Cardiac septum (tissue), 1 donor: Measurements from ENCODE around the gene VBP1. TPM values are rescaled to one million over a fixed set of nuclear protein-coding genes. Genes with fewer than 3 reads are reported as not detected.
"Not testable (repeated sequence)": the region's sequence is repeated elsewhere in the genome, so short reads cannot be mapped to it uniquely, and the experiment has no call there.

Experiments used
- DNase-seq: peaks from one replicate; pipeline ENCODE4 v3.0.0-alpha.2; 2020; ENCODE audit warnings: low spot score
- intact Hi-C: fragments of 100-400 bp; cut with DNase I; formaldehyde crosslinking; loops from one replicate; pipeline ENCODE4 v1.14.0; 2022
- total RNA-seq: library from RNA; stranded (reverse); fragmentation: NEBNext Ultra II Directional; extraction: Animal tissue kit (Norgen Biotek cat#: 25700); gene quantifications from one replicate; pipeline ENCODE4 v1.2.1, GENCODE V29; 2021
- donor health status: DM: no; HTN: no; CAD: no.

VBP1 gene
- total RNA-seq, 1 donor from 2014 or later, result 62.9 TPM

DNA sequence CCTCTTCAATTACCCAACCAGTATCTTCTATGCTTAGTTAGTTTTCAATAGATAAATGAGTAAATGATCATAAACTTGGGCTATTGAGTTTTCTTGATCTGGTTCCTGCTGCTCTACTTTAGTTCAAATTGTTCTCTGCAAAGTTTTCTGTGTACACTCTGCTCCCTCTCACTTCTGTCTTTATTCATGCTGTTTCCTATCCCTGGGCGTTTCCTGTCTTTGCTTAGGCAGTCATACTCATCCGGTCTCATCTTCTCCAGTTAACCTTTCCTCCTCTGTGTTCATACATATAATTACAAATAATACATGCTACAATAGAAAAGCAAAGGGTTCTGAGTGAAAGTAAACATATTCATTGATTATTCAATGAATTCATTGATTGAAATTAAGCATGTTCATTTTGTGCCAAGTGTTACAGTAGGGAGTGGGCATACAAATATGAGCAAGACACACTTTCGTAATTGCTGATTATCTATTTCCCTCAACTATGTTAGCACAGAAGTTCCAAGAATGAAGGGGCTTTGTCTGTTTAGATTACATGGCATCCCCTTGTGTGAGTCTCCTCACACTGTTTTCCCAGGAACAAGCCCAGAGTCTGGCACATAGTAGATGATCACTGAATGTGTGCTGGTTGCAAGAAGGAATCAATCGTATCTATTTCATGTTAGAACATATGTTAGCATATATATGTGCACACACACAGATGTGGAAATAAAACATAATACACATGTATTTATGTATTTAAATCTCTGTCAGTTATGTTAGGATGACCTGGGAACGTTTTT is 46.9 kb downstream of the VBP1 start:
- intact Hi-C loops, result no loop called here
- DNase-seq, result no peak

GRCh38 chrX:155263854-155264628 is 47.8 kb downstream of the VBP1 start, which contains the start of gene RAB39B:
Gene RAB39B (minus strand): TSS chrX:155264491. CDS start chrX:155264288, 203 bp downstream.
- DNase-seq, result peak; percentile 78
- intact Hi-C loops, result no loop called here

DNA sequence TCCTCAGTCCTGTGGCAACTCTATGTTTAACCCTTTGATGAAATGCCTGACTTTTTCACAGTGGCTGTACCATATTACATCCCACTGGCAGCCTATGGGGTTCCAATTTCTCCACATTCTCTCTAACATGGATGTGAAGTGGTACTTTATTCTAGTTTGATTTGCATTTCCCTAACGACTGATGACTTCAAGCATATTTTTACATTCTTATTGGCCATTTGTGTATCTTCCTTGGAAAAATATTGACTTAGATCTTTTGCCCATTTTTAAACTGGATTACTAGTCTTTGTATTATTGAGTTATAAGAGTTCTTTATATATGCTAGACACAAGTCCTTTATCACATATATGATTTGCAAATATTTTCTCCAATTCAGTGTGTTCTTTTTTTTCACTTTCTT is 50.2 kb downstream of the VBP1 start:
- intact Hi-C loops, result no loop called here
- DNase-seq, result no peak

GRCh38 chrX:155267995-155268394 is 51.7 kb downstream of the VBP1 start:
- DNase-seq, intact Hi-C loops: not testable (repeated sequence)

- intact Hi-C loops, result no loop called here
- no peak for DNase-seq
These were observed 54.7 kb downstream of the VBP1 start for GRCh38 chrX:155270969-155271368.

- intact Hi-C loops, result no loop called here
These were observed 63.6 kb downstream of the VBP1 start for GRCh38 chrX:155279873-155280272.

More at GRCh38 chrX:155279873-155280272, 63.6 kb downstream of the VBP1 start:
- no peak for DNase-seq

Other genes with a start within 250 kb of the VBP1 start
- 43.4 TPM for gene F8, start 193.7 kb upstream of the VBP1 start, total RNA-seq
- gene FUNDC2, start 189.6 kb upstream of the VBP1 start, total RNA-seq, result 207 TPM
- gene CMC4, start 145.3 kb upstream of the VBP1 start, total RNA-seq, result 19.4 TPM
- gene MTCP1, start 145.3 kb upstream of the VBP1 start, total RNA-seq, result 41.4 TPM
- gene BRCC3, start 145.0 kb upstream of the VBP1 start, total RNA-seq, result 15.6 TPM
- 0.35 TPM for gene RAB39B, start 48.0 kb downstream of the VBP1 start, total RNA-seq
- gene CLIC2, start 118.2 kb downstream of the VBP1 start, total RNA-seq, result 13.4 TPM
- gene F8A2, start 165.6 kb downstream of the VBP1 start, total RNA-seq, result not detected
- 0.19 TPM for gene F8A3, start 242.2 kb downstream of the VBP1 start, total RNA-seq